GM19438 (cell line): Measurements from ENCODE around the gene FARP1.

Source experiments
- ATAC-seq: cut with Tn5 transposase; IDR thresholded peaks from one replicate; pipeline ENCODE4 v1.9.1; 2021; ENCODE audit warnings: low read depth; ENCODE audit not compliant: unreplicated experiment

The FARP1 gene

DNA sequence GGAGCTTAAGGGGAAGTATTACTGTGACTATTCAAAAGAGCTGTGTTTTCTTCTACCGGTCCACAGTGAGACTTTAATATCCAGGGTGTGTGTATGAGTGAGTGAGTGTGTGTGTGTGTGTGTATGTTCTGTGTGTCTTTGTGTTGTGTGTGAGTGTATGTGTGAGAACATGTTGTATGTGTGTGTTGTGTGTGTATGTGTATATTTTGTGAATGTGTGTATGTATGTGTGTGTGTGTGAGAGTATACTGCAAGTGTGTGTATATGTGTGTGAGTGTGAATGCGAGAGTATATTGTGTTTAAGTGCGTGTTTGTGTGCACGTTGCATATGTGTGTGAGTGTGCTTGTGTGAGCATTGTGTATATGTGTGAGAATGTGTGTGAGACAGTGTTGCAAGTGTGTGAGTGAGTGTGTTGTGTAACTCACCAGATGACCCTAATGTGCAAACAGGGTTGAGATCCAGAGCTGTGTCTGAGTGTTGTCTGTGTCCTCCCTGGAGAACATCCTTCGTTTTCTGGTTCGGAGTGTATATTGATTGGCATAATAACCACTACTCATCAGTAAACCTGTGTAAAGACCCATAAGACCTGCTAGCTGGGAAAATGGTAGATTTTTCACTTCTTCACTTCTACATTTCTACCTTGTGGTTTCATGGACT is 135.3 kb downstream of the FARP1 start:
- no peak for ATAC-seq

DNA sequence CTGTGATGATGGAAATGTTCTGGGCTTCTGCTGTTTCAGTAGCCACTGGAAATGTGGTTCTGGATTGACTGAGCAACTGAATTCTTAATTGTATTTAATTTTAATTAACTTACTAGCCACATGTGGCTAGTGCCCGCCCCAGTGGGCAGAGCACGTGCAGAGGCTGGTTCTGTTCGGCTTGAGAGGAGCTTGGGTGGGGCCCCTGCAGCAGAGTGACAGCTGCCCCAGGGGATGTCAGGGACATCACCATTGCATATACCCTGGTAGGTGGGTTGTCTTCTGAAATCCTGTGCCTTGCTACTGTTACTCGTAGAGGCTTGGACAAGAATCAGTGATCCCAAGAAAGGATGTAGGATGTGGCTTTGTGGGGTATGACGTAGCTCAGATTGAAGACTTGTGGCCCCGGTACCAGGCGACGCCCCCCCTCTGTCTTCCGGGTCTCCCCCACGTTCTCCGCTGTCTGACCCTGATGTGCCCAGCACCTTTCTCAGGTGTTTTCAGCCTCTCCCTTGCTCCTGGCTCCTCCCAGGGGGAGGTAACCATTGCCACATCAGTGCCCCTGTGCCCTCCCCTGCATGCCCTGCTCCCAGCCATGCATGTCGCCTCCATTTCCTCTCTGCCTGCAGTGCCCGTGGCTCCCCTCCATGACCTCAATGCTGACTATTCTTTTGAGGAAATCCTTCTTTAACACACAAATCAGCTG is 136.7 kb downstream of the FARP1 start:
- ATAC-seq = peak; percentile 69

DNA sequence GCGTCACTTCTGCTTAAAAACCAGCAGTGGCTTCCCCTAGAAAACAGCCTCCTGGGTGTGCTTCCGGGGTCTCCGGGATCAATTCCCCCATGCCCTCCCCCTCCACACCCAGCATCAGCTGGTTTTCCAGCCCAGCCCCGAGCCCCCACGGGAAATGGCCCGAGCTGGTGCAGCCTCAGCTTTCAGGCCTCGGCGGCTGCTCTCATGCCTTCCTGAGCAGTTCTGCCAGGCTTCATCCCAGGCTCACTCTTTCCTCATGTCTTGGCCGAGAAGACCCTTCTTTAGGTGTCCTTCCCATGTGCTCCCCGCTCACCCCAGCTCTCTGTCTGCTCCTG is 137.2 kb downstream of the FARP1 start:
- no peak for ATAC-seq

DNA sequence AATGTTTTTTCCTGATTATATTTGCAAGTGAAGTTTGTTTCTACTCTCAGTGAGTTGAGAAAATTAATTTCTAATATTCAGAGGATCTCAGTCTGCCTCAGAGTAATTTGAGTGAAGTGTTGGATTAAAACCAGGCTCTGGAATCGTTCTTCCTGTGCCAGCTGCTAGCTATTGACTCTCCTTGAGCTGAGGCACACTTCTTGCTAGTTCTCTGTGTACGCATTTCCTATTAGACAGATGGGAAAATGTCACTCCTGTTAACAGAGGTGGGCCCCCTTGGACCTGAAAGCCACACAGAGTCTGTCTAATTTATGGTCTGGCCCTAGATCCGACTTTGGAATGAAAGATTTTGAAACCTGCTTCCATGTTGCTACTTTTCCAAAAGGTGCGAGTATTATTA is 141.8 kb downstream of the FARP1 start:
- no peak for ATAC-seq

DNA sequence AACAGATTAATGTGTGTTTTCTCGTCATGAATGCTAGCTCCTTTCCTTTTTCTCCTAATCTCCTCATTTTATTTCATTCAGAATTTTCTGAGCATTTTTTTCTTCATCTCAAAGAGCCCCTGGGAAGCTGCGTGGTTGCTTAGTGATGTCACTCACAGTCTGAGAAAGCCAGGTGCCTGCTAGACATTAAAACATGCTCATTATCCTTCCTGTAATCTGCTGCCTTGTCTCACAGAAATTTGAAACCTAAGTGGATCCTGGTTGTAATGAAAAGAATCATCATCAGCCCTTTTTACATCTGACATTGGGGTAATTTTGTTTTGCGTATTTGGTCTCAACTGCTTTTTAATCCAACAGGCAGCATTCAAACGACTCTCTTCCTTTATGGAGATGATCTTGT is 142.4 kb downstream of the FARP1 start:
- ATAC-seq = no peak

DNA sequence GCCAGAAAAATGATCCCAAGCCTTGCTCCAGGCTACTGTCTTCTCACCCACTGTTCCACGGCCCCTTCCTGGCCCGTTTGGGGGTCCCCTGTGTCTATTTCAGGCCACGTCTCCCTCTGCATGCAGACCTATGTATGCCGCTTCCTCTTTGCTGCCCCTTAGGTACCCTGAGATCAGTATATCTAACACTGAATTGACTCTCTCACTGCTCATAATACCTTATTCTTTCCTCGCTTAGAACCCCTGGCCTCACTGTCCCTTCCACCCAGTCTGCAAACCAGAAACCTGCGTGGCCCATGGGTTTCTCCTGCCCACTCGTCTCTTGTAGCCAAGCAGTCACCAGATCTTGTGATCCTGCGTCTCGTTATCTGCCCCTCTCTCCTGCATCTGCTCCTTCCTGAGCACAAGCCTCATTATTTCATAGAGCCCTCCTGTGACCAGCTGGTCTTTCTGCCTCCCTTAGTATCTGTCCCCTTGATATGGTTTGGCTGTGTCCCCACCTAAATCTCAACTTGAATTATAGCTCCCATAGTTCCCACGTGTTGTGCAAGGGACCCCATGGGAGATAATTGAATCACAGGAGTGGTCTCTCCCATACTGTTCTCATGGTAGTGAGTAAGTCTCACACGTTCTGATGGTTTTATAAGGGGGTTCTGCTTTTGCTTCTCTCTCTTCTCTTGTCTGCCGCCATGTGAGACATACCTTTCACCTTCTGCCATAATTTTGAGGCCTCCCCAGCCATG is 143.1 kb downstream of the FARP1 start:
- ATAC-seq = no peak

DNA sequence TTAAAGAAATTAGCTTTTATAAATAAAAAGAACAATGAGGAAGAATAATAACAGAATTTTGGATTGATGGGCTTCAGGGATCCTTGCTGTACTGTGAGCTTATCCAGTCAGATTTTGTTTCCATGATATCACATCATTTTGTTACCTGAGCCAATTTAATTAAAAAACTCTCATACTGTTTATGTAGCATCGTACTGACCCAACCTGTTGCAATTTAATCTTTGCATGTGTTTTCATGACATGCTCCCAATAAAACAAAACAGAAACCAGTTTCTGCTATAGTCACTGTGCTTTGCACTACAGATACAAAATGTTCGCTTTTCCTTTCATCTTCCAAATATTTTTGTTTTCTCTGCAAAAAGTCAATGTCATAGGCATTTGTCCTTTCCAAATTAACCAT is 143.9 kb downstream of the FARP1 start:
- no peak for ATAC-seq

DNA sequence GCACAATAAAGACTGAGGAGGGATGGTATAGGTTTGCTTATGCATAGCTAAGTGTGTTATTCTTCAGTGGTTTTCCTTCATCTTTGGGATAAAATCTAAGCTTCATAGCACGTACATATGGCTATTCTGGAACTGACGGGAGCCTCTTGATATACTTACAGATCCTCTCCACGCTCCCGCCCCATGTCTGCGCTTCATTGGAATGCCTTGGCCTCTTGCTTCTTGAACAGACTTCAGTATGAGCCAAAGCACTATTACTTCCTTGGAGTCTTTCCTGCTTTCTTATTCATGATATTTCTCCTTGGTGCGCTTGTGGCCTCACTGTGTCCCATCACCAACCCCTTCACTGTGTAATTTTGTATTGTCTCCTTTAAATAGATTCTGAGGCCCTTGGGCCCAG is 145.3 kb downstream of the FARP1 start:
- ATAC-seq = no peak

DNA sequence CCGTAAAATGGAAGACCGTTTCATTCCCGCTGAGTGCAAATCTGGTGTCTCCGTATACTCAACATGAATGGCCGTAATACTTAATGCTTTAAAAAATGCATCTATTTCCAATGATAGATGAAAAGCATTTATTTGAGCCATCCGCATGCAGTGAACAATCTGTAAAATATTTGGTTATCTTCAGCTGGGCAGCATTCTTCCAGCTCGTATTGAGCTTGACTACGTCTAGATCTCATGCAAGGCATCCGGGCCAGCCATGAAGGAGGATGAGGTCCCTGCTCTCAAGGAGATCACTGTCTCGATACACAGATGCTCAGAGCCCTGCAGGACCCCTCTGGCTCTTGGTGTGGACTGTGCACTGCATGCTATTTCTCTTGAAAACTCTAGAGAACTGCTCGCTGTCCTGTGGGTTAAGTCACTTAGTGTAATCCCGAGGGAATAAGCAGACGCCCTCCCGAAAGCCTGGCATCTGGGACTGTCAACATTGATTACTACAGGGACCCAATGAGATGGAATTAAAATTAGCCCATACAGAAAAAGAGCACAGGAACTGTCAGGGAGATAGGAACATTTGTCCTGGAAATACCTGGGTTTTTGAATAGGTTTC is 146.5 kb downstream of the FARP1 start:
- no peak for ATAC-seq

DNA sequence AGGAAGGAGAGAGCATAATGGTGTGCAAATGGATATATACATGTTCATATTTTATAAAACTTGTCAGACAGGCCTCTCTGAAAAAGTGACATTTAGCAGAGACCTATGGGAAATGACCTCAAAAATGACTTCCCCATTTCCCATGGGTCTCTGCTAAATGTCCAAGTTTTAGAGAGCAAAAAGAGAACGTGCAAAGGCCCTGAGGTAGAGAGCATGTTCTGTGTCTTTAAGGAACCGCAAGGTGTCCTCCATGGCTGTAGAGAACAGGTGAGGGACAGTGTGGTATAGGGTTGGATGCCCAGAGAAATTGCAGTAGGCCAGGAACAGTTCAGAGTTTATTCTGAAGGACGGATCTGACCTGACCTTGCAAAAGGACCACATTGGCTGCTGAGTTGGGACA is 147.4 kb downstream of the FARP1 start:
- no peak for ATAC-seq

DNA sequence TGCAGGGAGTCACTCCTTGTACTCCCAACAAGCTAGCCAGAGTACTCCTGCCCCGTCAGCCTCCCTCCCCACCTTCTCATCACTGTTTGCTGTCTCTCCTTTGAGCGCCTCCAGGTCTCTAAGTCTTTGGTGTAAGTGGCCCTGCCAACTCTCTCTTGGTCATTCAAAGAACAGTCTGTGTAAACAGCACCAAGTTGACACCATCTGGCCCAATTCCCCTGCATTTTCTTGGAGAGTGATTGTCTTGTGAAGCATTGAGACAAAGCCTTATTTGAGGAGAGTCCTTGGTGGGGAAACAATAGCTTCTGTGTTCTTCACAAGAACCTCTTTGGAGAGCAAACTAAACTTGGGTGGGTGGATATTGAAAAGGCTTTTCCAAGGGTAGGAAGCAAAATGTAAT is 148.8 kb downstream of the FARP1 start:
- ATAC-seq = no peak

DNA sequence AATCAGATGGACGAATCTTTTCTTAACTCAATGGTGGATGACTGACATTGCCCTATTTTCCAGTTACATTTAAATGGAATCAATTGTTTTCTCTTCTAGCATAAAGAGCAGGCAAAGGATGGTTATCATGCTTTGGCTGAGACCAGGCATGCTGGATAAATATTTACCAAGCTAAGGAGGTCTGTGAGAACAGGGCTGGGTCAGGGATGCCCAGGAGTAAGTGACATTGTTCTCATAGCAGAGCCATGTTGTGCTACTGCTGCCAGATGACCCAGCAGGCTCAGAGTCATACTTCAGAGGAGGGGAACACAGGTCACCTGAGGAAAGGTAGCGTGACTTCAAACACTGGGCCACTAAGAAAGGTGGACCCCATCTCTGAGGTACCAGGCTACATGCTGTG is 150.2 kb downstream of the FARP1 start:
- ATAC-seq = no peak

DNA sequence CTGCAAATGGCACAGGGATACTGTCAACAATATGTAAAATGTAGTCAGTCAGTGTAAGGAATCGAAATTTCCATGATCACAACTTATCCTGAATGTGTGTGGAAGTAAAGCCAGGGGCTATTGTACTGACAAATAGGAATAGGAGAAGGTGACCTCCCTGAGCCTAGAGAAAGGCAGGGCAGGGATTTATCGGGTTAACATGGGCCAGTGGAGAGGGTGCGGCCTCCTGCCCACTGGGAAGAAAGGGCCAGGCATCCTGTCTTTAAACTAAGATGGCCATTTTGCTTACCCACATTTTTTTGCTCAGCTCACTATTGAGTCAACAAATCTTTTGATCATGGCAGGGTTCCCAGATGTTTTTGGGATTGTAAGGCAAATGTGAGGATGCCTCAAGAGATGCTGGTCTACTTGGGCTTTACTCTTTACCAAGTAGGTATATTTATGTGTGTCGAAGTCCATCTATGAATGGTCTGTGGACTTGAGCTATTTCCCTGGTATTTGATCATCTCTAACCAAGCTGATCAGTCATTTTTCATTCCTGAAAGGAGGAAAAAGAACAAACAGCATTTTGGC is 150.8 kb downstream of the FARP1 start:
- no peak for ATAC-seq

DNA sequence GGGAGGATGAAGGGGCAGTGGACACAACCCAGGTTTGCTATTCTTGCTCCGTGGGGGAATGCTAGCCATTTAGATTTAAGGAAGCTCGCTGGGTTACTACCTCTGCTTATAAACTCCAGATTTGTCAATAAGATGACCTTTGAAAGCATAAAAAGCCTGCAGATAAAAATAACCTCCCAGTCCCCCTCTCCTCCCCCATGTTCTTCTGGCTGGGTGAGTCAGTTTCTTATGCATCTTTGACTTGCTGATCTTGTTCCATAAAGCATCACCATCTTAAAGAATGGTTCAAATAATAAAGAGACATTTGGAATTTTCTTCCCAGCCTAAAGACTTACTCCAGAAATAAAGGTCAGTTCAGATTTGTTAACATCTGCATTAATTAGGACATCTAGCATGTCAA is 152.5 kb downstream of the FARP1 start:
- no peak for ATAC-seq

DNA sequence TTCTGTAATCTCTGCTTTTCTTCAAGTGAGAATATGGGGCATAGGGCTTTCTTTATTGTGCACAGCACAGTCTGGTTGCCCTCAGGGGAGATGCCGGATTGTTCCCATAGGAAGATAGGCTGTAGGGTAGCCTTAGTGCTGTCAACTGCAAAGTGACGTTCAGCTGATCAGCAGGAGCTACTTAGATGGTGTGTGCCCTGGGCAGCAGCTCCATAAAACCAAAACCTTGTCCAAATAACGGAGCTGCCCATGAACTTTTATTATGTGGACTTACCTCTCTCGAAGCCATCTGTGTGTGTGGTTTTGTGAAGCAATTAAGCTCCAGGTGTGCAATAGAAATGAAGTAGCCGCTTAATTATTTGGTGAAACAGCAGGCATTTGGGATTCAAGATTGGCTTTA is 154.2 kb downstream of the FARP1 start:
- no peak for ATAC-seq

DNA sequence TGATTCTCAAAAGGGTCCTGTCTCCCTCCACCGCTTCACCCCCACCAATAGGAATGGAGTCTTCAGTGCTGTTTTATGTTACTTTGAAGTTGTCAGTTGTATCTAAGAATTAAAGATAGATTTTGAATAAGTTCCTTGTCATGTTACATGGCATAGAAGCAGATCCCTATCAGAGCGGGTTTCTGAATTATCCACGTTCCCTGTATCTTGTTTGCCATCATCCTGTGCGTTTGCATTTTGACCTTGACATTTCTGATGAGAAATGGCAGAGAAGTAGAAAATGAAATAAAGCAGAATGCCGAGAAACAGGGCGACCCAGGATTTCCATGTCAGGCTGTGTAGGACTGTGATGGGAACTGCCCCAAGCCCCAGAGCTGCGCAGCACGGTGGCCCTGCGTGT is 154.9 kb downstream of the FARP1 start:
- no peak for ATAC-seq

DNA sequence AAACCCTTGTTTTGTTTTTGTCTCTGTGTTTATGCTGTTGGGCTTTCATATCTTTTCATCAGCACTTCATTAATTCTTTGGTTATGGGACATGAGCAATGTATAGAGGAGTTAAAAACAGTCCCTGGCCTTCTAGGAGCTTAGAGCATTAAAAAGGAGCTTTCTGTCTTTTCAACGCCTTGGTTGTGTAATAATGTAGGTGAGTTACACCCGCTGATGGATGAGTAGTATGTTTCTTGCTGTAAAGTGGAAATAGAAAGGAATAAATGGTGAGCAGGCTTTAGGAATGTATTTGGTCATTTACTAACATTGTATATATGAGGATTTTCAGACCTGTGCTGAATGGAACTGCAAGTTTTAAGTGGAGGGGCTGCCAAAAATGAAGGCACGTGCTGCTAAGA is 155.7 kb downstream of the FARP1 start:
- ATAC-seq = no peak

DNA sequence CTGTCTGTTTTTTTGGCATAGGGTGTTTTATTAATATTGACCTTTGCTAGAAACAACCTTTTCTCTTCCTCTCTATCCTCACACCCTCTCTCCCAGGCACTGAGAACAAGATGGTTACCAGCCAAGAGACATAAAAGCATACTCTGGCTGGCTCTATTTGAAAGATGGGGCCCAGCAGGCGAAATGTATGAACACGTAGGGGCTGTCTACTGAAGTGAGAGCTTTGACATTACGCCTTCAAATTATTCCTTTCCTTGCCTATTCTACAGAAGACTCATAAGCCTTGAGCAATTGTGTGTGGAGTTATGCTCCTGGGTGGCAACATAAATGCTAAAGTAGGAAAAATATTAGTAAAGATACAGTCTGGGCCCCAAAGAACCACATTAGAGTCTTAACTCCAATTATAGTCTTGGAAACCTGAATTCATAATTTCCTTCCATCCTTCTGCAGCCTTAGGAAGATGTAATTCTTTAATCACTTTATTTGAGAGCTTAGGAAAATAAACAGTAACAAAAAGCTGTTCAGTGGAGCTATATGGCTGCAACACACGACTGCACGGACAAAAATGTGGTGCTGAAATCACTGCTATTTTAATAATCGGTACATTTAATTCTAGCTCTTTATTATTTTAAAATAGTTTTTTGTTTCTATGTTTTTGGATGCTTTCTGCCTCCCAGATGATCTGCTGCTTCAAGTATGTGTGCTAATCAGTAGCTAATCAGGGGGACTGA is 156.5 kb downstream of the FARP1 start:
- ATAC-seq = no peak

DNA sequence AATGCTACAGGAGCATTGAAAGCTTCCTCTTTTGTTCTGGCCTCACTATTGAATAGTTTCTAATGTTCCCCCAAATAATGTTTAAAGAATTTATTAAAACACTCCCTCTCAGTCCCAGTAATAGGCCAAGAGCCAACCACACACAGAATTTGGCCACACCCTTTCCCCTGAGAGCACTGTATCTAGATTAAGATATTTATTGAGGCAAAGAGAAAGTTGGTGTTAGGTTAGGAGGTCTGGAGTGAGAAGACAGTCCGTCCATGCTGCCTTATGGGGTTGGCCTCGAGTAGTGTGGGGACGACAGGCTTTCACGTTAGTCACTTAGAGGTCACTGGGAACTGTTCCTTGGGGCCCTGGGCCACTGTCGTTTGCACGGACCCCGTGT is 157.1 kb downstream of the FARP1 start:
- ATAC-seq = no peak

DNA sequence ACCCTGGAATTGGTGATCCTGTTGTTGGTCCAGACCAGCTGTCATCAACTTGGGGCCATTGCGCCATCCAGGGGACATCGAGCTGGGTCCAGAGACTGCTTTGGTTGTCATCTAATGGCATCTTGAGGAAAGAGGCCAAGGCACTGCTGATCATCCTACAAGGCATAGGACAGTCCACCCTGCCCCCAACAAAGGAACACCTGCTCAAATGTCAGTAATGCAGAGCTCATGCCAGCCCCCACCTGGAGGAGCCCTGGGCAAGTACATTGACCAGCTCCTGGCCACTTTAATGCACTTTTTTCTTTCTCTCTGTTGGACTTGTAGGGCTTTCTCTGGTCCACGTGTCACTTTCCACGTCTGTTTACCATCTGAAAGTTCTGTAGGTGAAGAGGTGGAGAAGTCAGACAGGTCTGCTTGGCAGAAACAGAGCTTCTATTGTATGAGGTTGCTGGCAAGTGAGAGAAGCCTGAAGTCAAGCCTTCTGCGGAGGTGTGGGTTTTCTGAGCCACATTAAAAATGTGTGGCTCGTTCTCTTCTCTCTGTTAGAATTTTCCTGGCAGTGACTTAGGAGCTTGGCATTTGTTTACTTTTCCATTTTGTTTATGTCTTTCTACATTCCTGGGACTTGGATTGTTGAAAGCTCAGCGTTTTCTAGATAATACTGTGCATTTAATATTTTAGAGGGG is 158.2 kb downstream of the FARP1 start:
- no peak for ATAC-seq
